ENCODE data around the gene ZNFX1.

The ZNFX1 gene

DNA sequence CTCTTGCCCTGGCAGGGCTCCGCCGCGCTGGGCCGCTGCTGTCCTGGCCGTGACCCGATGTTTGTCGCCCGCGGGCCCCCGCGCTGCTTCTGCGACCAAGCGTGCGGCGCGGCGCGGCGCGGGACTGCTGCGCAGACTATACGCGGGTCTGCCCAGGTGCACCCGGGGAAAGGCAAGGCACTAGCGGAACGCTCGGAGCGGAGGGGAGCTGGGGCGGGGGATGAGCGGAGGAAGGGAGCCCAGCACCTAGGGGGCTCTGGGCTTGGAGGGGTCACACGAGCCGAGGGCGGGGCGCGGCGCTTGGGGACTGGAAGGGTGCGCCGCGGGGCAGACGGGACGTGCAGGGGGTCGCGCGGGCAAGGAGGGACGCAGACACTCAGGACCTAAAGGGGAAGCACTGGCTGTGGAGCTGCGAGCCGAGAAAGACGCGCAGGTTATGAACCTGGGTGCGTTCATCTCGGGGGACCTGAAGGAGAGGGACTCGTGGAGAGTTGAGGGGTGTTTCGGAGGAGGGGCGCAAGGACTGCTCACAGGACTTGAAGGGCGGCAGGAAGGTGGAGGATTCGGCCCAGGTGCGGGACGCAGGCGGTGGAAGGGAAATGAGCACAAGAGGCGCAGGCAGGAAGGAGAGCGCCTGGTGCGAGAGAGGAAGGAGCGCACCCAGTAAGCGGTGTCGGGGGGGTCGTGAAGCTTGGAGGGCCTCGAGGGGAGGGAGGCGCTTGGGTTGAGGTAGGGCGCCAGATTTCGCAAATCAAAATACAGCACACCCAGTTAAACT, 40.8 kb upstream of the ZNFX1 start:
- TF ChIP-seq, protein P1, sequence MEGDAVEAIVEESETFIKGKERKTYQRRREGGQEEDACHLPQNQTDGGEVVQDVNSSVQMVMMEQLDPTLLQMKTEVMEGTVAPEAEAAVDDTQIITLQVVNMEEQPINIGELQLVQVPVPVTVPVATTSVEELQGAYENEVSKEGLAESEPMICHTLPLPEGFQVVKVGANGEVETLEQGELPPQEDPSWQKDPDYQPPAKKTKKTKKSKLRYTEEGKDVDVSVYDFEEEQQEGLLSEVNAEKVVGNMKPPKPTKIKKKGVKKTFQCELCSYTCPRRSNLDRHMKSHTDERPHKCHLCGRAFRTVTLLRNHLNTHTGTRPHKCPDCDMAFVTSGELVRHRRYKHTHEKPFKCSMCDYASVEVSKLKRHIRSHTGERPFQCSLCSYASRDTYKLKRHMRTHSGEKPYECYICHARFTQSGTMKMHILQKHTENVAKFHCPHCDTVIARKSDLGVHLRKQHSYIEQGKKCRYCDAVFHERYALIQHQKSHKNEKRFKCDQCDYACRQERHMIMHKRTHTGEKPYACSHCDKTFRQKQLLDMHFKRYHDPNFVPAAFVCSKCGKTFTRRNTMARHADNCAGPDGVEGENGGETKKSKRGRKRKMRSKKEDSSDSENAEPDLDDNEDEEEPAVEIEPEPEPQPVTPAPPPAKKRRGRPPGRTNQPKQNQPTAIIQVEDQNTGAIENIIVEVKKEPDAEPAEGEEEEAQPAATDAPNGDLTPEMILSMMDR (conservative IDR thresholded peaks at IDR 0.05; ENCODE audit: low read length), result no peak
- TF ChIP-seq EZH2phosphoT487 (IDR thresholded peaks at IDR 0.05; ENCODE audit: borderline replicate concordance), result no peak
- peak overlapping the region; percentile 87 for H3K4me2 ChIP-seq (ENCODE audit: low read depth, low read length, poor library complexity, severe bottlenecking)
- H3K4me1 ChIP-seq (ENCODE audit: insufficient read depth, low read length, poor library complexity, severe bottlenecking), result peaks cover 11% of the 10 kb centered on the region
- no peak overlapping the region for H3K9ac ChIP-seq (ENCODE audit: low read depth, low read length, poor library complexity, severe bottlenecking)
- no peaks in the 10 kb centered on the region for H3K9me2 ChIP-seq (replicated peaks; ENCODE audit: low read depth, low read length)
- no peaks in the 10 kb centered on the region for H4K20me1 ChIP-seq (ENCODE audit: insufficient read depth, low read length, poor library complexity, severe bottlenecking)
- peak overlapping the region; percentile 98 for H2AFZ ChIP-seq (ENCODE audit: low read length)
- H3K79me2 ChIP-seq (ENCODE audit: insufficient read depth, low read length), result no peaks in the 10 kb centered on the region
- H3F3A ChIP-seq (ENCODE audit: low read depth), result no peaks in the 10 kb centered on the region
- H3K9me3 ChIP-seq (ENCODE audit: insufficient read depth, low read depth, low read length), result no peaks in the 10 kb centered on the region
- no peaks in the 10 kb centered on the region for H3K36me3 ChIP-seq (ENCODE audit: insufficient read depth, low read length)
- peak overlapping the region; percentile 73 for H3K4me3 ChIP-seq (ENCODE audit: low read length, poor library complexity, severe bottlenecking)
- H3K27me3 ChIP-seq (ENCODE audit: insufficient read depth, low read length, poor library complexity, severe bottlenecking), result no peaks in the 10 kb centered on the region

DNA sequence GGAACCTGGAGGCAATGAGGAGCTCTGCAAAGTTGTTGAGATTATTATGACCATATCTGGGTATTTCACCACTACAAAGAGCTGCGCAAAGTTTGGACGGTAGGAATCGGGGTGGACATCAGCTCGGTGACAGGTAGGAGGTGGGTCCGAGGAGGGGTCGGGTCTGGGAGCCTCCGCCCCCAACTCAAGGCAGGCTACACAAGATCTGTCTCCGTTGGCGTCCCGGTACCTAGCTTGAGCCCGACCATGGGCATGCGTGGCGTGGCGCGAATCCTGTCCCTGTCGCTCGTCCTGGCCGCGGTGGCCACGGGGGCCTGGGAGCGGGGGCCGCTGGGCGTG, 40.2 kb upstream of the ZNFX1 start:
- H3K9me3 ChIP-seq (ENCODE audit: insufficient read depth, low read depth, low read length), result no peaks in the 10 kb centered on the region
- TF ChIP-seq, protein P1 (conservative IDR thresholded peaks at IDR 0.05; ENCODE audit: low read length), result no peak
- no peak for TF ChIP-seq EZH2phosphoT487 (IDR thresholded peaks at IDR 0.05; ENCODE audit: borderline replicate concordance)
- H3K4me3 ChIP-seq (ENCODE audit: low read length, poor library complexity, severe bottlenecking), result no peak overlapping the region
- H3K4me2 ChIP-seq (ENCODE audit: low read depth, low read length, poor library complexity, severe bottlenecking), result peak overlapping the region; percentile 87
- H4K20me1 ChIP-seq (ENCODE audit: insufficient read depth, low read length, poor library complexity, severe bottlenecking), result no peaks in the 10 kb centered on the region
- H3K9ac ChIP-seq (ENCODE audit: low read depth, low read length, poor library complexity, severe bottlenecking), result no peak overlapping the region
- H3K27me3 ChIP-seq (ENCODE audit: insufficient read depth, low read length, poor library complexity, severe bottlenecking), result no peaks in the 10 kb centered on the region
- H3K79me2 ChIP-seq (ENCODE audit: insufficient read depth, low read length), result no peaks in the 10 kb centered on the region
- no peaks in the 10 kb centered on the region for H3K9me2 ChIP-seq (replicated peaks; ENCODE audit: low read depth, low read length)
- H3K4me1 ChIP-seq (ENCODE audit: insufficient read depth, low read length, poor library complexity, severe bottlenecking), result peaks cover 11% of the 10 kb centered on the region
- no peaks in the 10 kb centered on the region for H3K36me3 ChIP-seq (ENCODE audit: insufficient read depth, low read length)
- H3F3A ChIP-seq (ENCODE audit: low read depth), result no peaks in the 10 kb centered on the region
- no peak overlapping the region for H2AFZ ChIP-seq (ENCODE audit: low read length)

DNA sequence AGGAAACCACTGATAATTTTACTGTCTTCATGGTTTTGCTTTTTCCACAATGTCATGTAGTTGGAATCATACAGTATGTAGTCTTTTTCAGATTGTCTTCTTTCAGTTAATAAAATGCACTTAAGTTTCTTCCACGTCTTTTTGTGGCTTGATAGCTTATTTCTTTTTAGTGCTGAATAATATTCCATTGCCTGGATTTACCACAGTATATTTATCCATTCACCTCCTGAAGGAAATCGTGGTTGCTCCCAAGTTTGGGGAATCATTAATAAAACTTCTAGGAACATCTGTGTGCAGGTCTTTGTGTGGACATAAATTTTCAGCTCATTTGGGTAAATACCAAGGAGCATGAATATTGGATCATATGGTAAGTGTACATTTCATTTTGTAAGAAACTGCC, 38.8 kb upstream of the ZNFX1 start:
- no peaks in the 10 kb centered on the region for H3K36me3 ChIP-seq (ENCODE audit: insufficient read depth, low read length)
- H3K4me1 ChIP-seq (ENCODE audit: insufficient read depth, low read length, poor library complexity, severe bottlenecking), result peaks cover 11% of the 10 kb centered on the region
- H3K4me3 ChIP-seq (ENCODE audit: low read length, poor library complexity, severe bottlenecking), result no peak overlapping the region
- H3K27me3 ChIP-seq (ENCODE audit: insufficient read depth, low read length, poor library complexity, severe bottlenecking), result no peaks in the 10 kb centered on the region
- TF ChIP-seq, protein P1 (conservative IDR thresholded peaks at IDR 0.05; ENCODE audit: low read length), result no peak
- TF ChIP-seq EZH2phosphoT487 (IDR thresholded peaks at IDR 0.05; ENCODE audit: borderline replicate concordance), result no peak
- no peaks in the 10 kb centered on the region for H4K20me1 ChIP-seq (ENCODE audit: insufficient read depth, low read length, poor library complexity, severe bottlenecking)
- H3F3A ChIP-seq (ENCODE audit: low read depth), result no peaks in the 10 kb centered on the region
- H3K9ac ChIP-seq (ENCODE audit: low read depth, low read length, poor library complexity, severe bottlenecking), result no peak overlapping the region
- no peak overlapping the region for H3K4me2 ChIP-seq (ENCODE audit: low read depth, low read length, poor library complexity, severe bottlenecking)
- H3K9me3 ChIP-seq (ENCODE audit: insufficient read depth, low read depth, low read length), result no peaks in the 10 kb centered on the region
- H3K79me2 ChIP-seq (ENCODE audit: insufficient read depth, low read length), result no peaks in the 10 kb centered on the region
- no peaks in the 10 kb centered on the region for H3K9me2 ChIP-seq (replicated peaks; ENCODE audit: low read depth, low read length)
- no peak overlapping the region for H2AFZ ChIP-seq (ENCODE audit: low read length)

Data from Loucy (cell line).